ENCODE data around the gene ELMO1. TPM values are rescaled to one million over a fixed set of nuclear protein-coding genes. Genes with fewer than 3 reads are reported as not detected.

The ELMO1 gene
- total RNA-seq, 1 donor from 2014 or later = 0.69 TPM

- DNase-seq (ENCODE audit: low read depth) = no peak
- TF ChIP-seq CTCF (conservative IDR thresholded peaks at IDR 0.05; ENCODE audit: low read depth, low read length) = no peak
- no peak overlapping the region for H3K4me3 ChIP-seq (ENCODE audit: low read depth, low read length)
Observed at GRCh38 chr7:37434529-37434928, 14.1 kb downstream of the ELMO1 start.

GRCh38 chr7:37433166-37433565, 15.5 kb downstream of the ELMO1 start:
- DNase-seq (ENCODE audit: low read depth) = no peak

GRCh38 chr7:37432281-37432920, 16.3 kb downstream of the ELMO1 start:
- no peak overlapping the region for H3K4me3 ChIP-seq (ENCODE audit: low read depth, low read length)
- no peak for DNase-seq (ENCODE audit: low read depth)
- TF ChIP-seq CTCF (conservative IDR thresholded peaks at IDR 0.05; ENCODE audit: low read depth, low read length) = no peak

More at GRCh38 chr7:37433166-37433565, 15.5 kb downstream of the ELMO1 start:
- H3K4me3 ChIP-seq (ENCODE audit: low read depth, low read length) = no peak overlapping the region
- TF ChIP-seq CTCF (conservative IDR thresholded peaks at IDR 0.05; ENCODE audit: low read depth, low read length) = no peak

- no peak for TF ChIP-seq CTCF (conservative IDR thresholded peaks at IDR 0.05; ENCODE audit: low read depth, low read length)
- DNase-seq (ENCODE audit: low read depth) = no peak
- no peak overlapping the region for H3K4me3 ChIP-seq (ENCODE audit: low read depth, low read length)
Observed at GRCh38 chr7:37431413-37431812, 17.3 kb downstream of the ELMO1 start.

- H3K4me3 ChIP-seq (ENCODE audit: low read depth, low read length) = no peak overlapping the region
- DNase-seq (ENCODE audit: low read depth) = no peak
- no peak for TF ChIP-seq CTCF (conservative IDR thresholded peaks at IDR 0.05; ENCODE audit: low read depth, low read length)
Observed at GRCh38 chr7:37430640-37431039, 18.0 kb downstream of the ELMO1 start.

GRCh38 chr7:37430171-37430570, 18.5 kb downstream of the ELMO1 start:
- TF ChIP-seq CTCF (conservative IDR thresholded peaks at IDR 0.05; ENCODE audit: low read depth, low read length) = no peak
- DNase-seq (ENCODE audit: low read depth) = no peak
- H3K4me3 ChIP-seq (ENCODE audit: low read depth, low read length) = no peak overlapping the region

GRCh38 chr7:37429435-37429791, 19.3 kb downstream of the ELMO1 start:
- DNase-seq (ENCODE audit: low read depth) = no peak
- H3K4me3 ChIP-seq (ENCODE audit: low read depth, low read length) = no peak overlapping the region
- TF ChIP-seq CTCF (conservative IDR thresholded peaks at IDR 0.05; ENCODE audit: low read depth, low read length) = no peak

All from epithelial cell of proximal tubule (primary cell).